Measurements from ENCODE around the gene CUBN. TPM values are rescaled to one million over a fixed set of nuclear protein-coding genes. Genes with fewer than 3 reads are reported as not detected.
A peak's percentile ranks its signal among the peaks of the same experiment; 100 is the strongest.

Gene CUBN
- total RNA-seq, 4 donors from 2014 or later: 13.4 to 31.0 (median 19.7) TPM

- Histone ChIP-seq H3K36me3 (no peaks in the 10 kb centered on the region), H3K9me3 (no peaks in the 10 kb centered on the region), H3K27me3 (no peaks in the 10 kb centered on the region), H3K4me3 (replicated peaks in 1 of 3) (no peak overlapping the region), H3K4me1 (peaks cover 0 to 6% of the 10 kb centered on the region in 2 donors), H3K27ac (no peak overlapping the region)
- DNase-seq: no peak
- TF ChIP-seq CTCF (IDR thresholded peaks at IDR 0.05) (no peak), POLR2A (IDR thresholded peaks at IDR 0.05) (no peak)
- intact Hi-C loops (cut with DNase I): no loop called here
- 96 to 98% methylated on average over 12 of the region's 12 CpGs for WGBS, 2 donors
These were observed 342.2 kb downstream of the CUBN start for GRCh38 chr10:16787361-16787791.

GRCh38 chr10:16780338-16780880 lies 349.2 kb downstream of the CUBN start:
- no peak for DNase-seq
- no peaks in the 10 kb centered on the region for H3K36me3 ChIP-seq
- intact Hi-C loops (cut with DNase I): no loop called here
- no peak overlapping the region for H3K4me3 ChIP-seq (replicated peaks in 1 of 3)
- H3K9me3 ChIP-seq: no peaks in the 10 kb centered on the region
- no peak for TF ChIP-seq CTCF (IDR thresholded peaks at IDR 0.05)
- no peak for TF ChIP-seq POLR2A (IDR thresholded peaks at IDR 0.05)
- no peaks in the 10 kb centered on the region for H3K27me3 ChIP-seq
- no peak overlapping the region for H3K27ac ChIP-seq
- WGBS, 2 donors: 79 to 81% methylated on average over 7 of the region's 7 CpGs
- H3K4me1 ChIP-seq: peaks cover 0 to 6% of the 10 kb centered on the region in 2 donors

GRCh38 chr10:16779384-16779915 lies 350.2 kb downstream of the CUBN start:
- intact Hi-C loops (cut with DNase I): loop anchor here (10.0 kb wide), 1 partner anchor 875 kb away; no protein-coding TSS in a partner anchor
- TF ChIP-seq CTCF (IDR thresholded peaks at IDR 0.05): no peak
- no peak for TF ChIP-seq POLR2A (IDR thresholded peaks at IDR 0.05)
- Histone ChIP-seq H3K36me3 (no peaks in the 10 kb centered on the region), H3K27ac (no peak overlapping the region), H3K27me3 (no peaks in the 10 kb centered on the region), H3K4me3 (replicated peaks in 1 of 3) (no peak overlapping the region), H3K9me3 (no peaks in the 10 kb centered on the region), H3K4me1 (peaks cover 0 to 6% of the 10 kb centered on the region in 2 donors)
- no peak for DNase-seq
- 77 to 79% methylated on average over 6 of the region's 6 CpGs for WGBS, 2 donors

GRCh38 chr10:16777473-16778370 lies 351.9 kb downstream of the CUBN start:
- Histone ChIP-seq H3K27me3 (no peaks in the 10 kb centered on the region), H3K4me1 (peaks cover 0 to 6% of the 10 kb centered on the region in 2 donors), H3K4me3 (replicated peaks in 1 of 3) (no peak overlapping the region), H3K27ac (peak overlapping the region in 2 of 3 donors; percentile 34 to 64), H3K9me3 (no peaks in the 10 kb centered on the region), H3K36me3 (no peaks in the 10 kb centered on the region)
- DNase-seq: no peak
- WGBS, 2 donors: 61 to 63% methylated on average over 7 of the region's 7 CpGs
- intact Hi-C loops (cut with DNase I): loop anchor here (10.0 kb wide), 1 partner anchor 873 kb away; no protein-coding TSS in a partner anchor
- TF ChIP-seq CTCF (IDR thresholded peaks at IDR 0.05) (peak; percentile 32 to 86 (median 64)), POLR2A (IDR thresholded peaks at IDR 0.05) (no peak)
